Brain microvascular endothelial cell (primary cell): ENCODE data around the gene PIEZO1.

ENCODE experiments used
- DNase-seq: peaks from one replicate; pipeline ENCODE4 v3.0.0-alpha.2; 2020
- H3K27ac ChIP-seq: fragments of 250-450 bp; sonication (Bioruptor Pico); 2 replicates; pipeline ENCODE4 v1.5.1; 2020; ENCODE audit warnings: mild to moderate bottlenecking, moderate library complexity
- H3K27me3 ChIP-seq: fragments of 250-450 bp; sonication (Bioruptor Pico); replicated peaks from 2 replicates; pipeline ENCODE4 v1.5.1; 2020; ENCODE audit warnings: mild to moderate bottlenecking
- H3K36me3 ChIP-seq: fragments of 250-450 bp; sonication (Bioruptor Pico); replicated peaks from 2 replicates; pipeline ENCODE4 v1.5.1; 2020; ENCODE audit warnings: mild to moderate bottlenecking
- H3K4me3 ChIP-seq: 2 replicates; pipeline ENCODE4 v1.5.1; 2011; ENCODE audit warnings: low read depth, mild to moderate bottlenecking, control low read depth, low read length, moderate library complexity
- CTCF ChIP-seq: IDR thresholded peaks from 2 replicates; pipeline ENCODE4 v1.5.1; 2011; ENCODE audit warnings: low read depth, mild to moderate bottlenecking, moderate library complexity, low read length, control low read depth, inconsistent platforms; ENCODE audit errors: missing control alignments
- in situ Hi-C: cut with HindIII; loops from 2 replicates; pipeline ENCODE4 v1.10.0; 2017; ENCODE audit warnings: low sequenced_read_pairs, low pct_ligation_motif_present

The PIEZO1 gene

GRCh38 chr16:88763502-88764053 is 21.4 kb downstream of the PIEZO1 start:
- TF ChIP-seq CTCF: no peak
- Histone ChIP-seq H3K27ac (no peak overlapping the region), H3K27me3 (no peaks in the 10 kb centered on the region), H3K36me3 (peaks cover 17% of the 10 kb centered on the region), H3K4me3 (no peak overlapping the region)
- in situ Hi-C loops: loop anchor here (25.0 kb wide), 1 partner anchor 399 kb away; the partner anchor contains the start of gene CDH15
- DNase-seq: no peak

GRCh38 chr16:88762941-88763340 is 22.1 kb downstream of the PIEZO1 start:
- in situ Hi-C loops: loop anchor here (25.0 kb wide), 1 partner anchor 399 kb away; the partner anchor contains the start of gene CDH15
- Histone ChIP-seq H3K4me3 (no peak overlapping the region), H3K27me3 (no peaks in the 10 kb centered on the region), H3K27ac (no peak overlapping the region), H3K36me3 (peaks cover 17% of the 10 kb centered on the region)
- no peak for TF ChIP-seq CTCF
- no peak for DNase-seq

- Histone ChIP-seq H3K4me3 (no peak overlapping the region), H3K36me3 (peaks cover 17% of the 10 kb centered on the region), H3K27ac (no peak overlapping the region), H3K27me3 (no peaks in the 10 kb centered on the region)
- no peak for TF ChIP-seq CTCF
- no peak for DNase-seq
- in situ Hi-C loops: loop anchor here (25.0 kb wide), 1 partner anchor 400 kb away; the partner anchor contains the start of gene CDH15
Observed at GRCh38 chr16:88762258-88762870, 22.7 kb downstream of the PIEZO1 start.

DNA sequence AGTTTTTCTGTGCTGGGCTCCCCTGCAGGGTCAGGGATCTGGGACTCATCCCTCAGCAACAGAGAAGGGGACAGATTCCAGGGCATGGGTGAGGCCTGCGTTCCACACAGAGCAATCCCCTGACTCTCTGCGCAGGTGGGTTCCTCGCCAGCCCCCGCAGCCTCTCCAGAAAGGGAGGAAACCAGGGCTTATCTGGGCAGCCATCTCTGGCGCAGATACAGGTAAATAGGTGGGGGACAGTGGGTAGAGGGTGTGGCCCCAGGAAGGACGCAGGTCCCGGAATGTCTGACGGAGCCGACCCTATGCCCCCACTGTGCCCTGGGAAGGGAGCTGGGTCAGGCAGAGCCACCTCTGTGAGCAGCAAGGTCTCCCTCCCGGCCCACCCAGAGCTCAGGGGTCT is 23.2 kb downstream of the PIEZO1 start:
- no peak for TF ChIP-seq CTCF
- Histone ChIP-seq H3K4me3 (no peak overlapping the region), H3K27me3 (no peaks in the 10 kb centered on the region), H3K36me3 (peaks cover 17% of the 10 kb centered on the region), H3K27ac (no peak overlapping the region)
- DNase-seq: no peak
- in situ Hi-C loops: loop anchor here (25.0 kb wide), 1 partner anchor 400 kb away; the partner anchor contains the start of gene CDH15

DNA sequence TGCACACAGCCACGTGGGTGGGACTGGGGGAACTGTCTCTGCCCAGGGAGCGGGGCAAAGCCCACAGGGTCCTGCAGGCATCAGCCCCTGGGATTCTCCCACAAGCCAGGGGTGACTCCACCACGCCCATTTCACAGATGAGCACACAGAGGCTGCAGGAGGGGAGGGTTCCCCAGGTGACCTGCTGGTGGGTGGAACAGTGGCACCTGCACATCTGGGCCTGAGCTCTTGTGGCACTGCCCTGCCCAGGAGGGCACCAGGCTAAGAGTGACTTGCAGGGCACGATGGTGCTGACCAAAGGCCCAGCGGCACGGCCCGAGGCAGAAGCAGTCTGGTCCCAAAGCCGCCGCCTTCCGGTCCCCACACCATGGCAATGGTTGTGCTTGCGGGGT is 23.9 kb downstream of the PIEZO1 start:
- in situ Hi-C loops: loop anchor here (25.0 kb wide), 1 partner anchor 401 kb away; the partner anchor contains the start of gene CDH15
- no peak for TF ChIP-seq CTCF
- peaks cover 17% of the 10 kb centered on the region for H3K36me3 ChIP-seq
- no peaks in the 10 kb centered on the region for H3K27me3 ChIP-seq
- H3K4me3 ChIP-seq: no peak overlapping the region
- no peak for DNase-seq
- H3K27ac ChIP-seq: no peak overlapping the region
